Omental fat pad (tissue), 4 donors: ENCODE results near the gene COL6A2. TPM values are rescaled to one million over a fixed set of nuclear protein-coding genes. Genes with fewer than 3 reads are reported as not detected.

Experiments used
- ATAC-seq: fragments of 150-250 bp; one replicate; pipeline ENCODE4 v1.9.1; 2016; ENCODE audit warnings: mild to moderate bottlenecking, moderate library complexity; ENCODE audit not compliant: low FRiP score
- DNase-seq: peaks from one replicate; pipeline ENCODE4 v3.0.0-alpha.2; 2019; ENCODE audit warnings: low spot score
- CTCF ChIP-seq, 3 donors: fragments of 450-650 bp; IDR thresholded peaks; one replicate each; pipeline ENCODE4 v1.5.1; 2016 to 2017; ENCODE audit warnings: antibody characterized with exemption in 3 of 3, mild to moderate bottlenecking in 3 of 3, moderate library complexity in 2 of 3
- total RNA-seq, 4 donors: library from RNA; depleted of rRNA; stranded (reverse); fragments of >200 nt; gene quantifications; one replicate each; pipeline ENCODE4 v1.1.0, GENCODE V29; 2016

COL6A2 gene
- total RNA-seq, 4 donors from 2014 or later = 480 to 1,153 (median 616) TPM

GRCh38 chr21:46061518-46061917 is 36.4 kb upstream of the COL6A2 start:
- DNase-seq = no peak
- no peak for TF ChIP-seq CTCF (IDR thresholded peaks at IDR 0.05)
- ATAC-seq = no peak

- DNase-seq (no peak), ATAC-seq (no peak)
- TF ChIP-seq CTCF (IDR thresholded peaks at IDR 0.05) = no peak
Measured at GRCh38 chr21:46061950-46062349, 36.0 kb upstream of the COL6A2 start.

- no peak for TF ChIP-seq CTCF (IDR thresholded peaks at IDR 0.05)
- no peak for DNase-seq
Measured at GRCh38 chr21:46062471-46063211, 35.3 kb upstream of the COL6A2 start.

GRCh38 chr21:46063227-46063626 is 34.7 kb upstream of the COL6A2 start:
- no peak for TF ChIP-seq CTCF (IDR thresholded peaks at IDR 0.05)
- no peak for ATAC-seq

More at GRCh38 chr21:46062471-46063211, 35.3 kb upstream of the COL6A2 start:
- ATAC-seq = no peak

GRCh38 chr21:46063734-46064680 is 33.9 kb upstream of the COL6A2 start:
- DNase-seq = no peak
- TF ChIP-seq CTCF (IDR thresholded peaks at IDR 0.05) = no peak
- ATAC-seq = no peak

More at GRCh38 chr21:46063227-46063626, 34.7 kb upstream of the COL6A2 start:
- DNase-seq = no peak

- ATAC-seq (no peak), DNase-seq (no peak)
- no peak for TF ChIP-seq CTCF (IDR thresholded peaks at IDR 0.05)
Measured at GRCh38 chr21:46064870-46065214, 33.1 kb upstream of the COL6A2 start.
